ENCODE results near the gene FLT4.

GRCh38 chr5:180690562-180690961 is 41.2 kb upstream of the FLT4 start:
- TF ChIP-seq CTCF (IDR thresholded peaks at IDR 0.05; ENCODE audit: poor library complexity, severe bottlenecking) (no peak), POLR2AphosphoS5 (IDR thresholded peaks at IDR 0.05) (no peak), EZH2 (IDR thresholded peaks at IDR 0.05; ENCODE audit: borderline replicate concordance, insufficient read depth, low read length, poor library complexity, severe bottlenecking) (no peak), TAF1 (IDR thresholded peaks at IDR 0.05; ENCODE audit: low read depth) (no peak), EP300 (conservative IDR thresholded peaks at IDR 0.05; ENCODE audit: poor library complexity, severe bottlenecking) (no peak), SMC3 (conservative IDR thresholded peaks at IDR 0.05; ENCODE audit: poor library complexity) (no peak), REST (IDR thresholded peaks at IDR 0.05; ENCODE audit: borderline replicate concordance) (no peak), MXI1 (conservative IDR thresholded peaks at IDR 0.05; ENCODE audit: poor library complexity, severe bottlenecking) (no peak), RAD21 (conservative IDR thresholded peaks at IDR 0.05) (no peak)
